ENCODE measurements around the gene SORT1. TPM values are rescaled to one million over a fixed set of nuclear protein-coding genes. Genes with fewer than 3 reads are reported as not detected.

The SORT1 gene
- total and polyA plus RNA-seq, 4 donors = 39.0 to 135 (median 57.4) TPM

- H3K27me3 ChIP-seq (ENCODE audit: control insufficient read depth in 3 of 3, insufficient read depth in 3 of 3, low read length in 2 of 3) = no peaks in the 10 kb centered on the region
- H3K9ac ChIP-seq (ENCODE audit: insufficient read depth in 1 of 2, low read length in 2 of 2) = peak within 1 kb of the TSS; percentile 42 to 78
- peaks cover 0 to 5% (median 0%) of the 10 kb centered on the region in 4 donors for H3K36me3 ChIP-seq (ENCODE audit: control insufficient read depth in 4 of 4, insufficient read depth in 4 of 4, low read length in 4 of 4)
- 0 to 1% methylated on average over 49 to 50 of the region's 50 CpGs for WGBS, 2 donors
- peak; percentile 99 for ATAC-seq (ENCODE audit: insufficient read depth, low FRiP score)
- no peak for TF ChIP-seq CTCF (IDR thresholded peaks at IDR 0.05; ENCODE audit: control extremely low read depth, extremely low read depth)
- H3K9me3 ChIP-seq (ENCODE audit: control insufficient read depth in 4 of 4, insufficient read depth in 3 of 4, low read length in 3 of 4) = no peaks in the 10 kb centered on the region
- peak; percentile 97 to 99 (median 98) for DNase-seq
- peak within 1 kb of the TSS; percentile 89 to 92 for H3K27ac ChIP-seq (ENCODE audit: low read depth in 1 of 2, low read length in 1 of 2)
- peaks cover 0 to 17% (median 6%) of the 10 kb centered on the region in 5 donors for H3K4me1 ChIP-seq (ENCODE audit: control insufficient read depth in 5 of 5, insufficient read depth in 5 of 5, low read length in 5 of 5)
- H3K4me3 ChIP-seq = peak within 1 kb of the TSS; percentile 85
Observed at GRCh38 chr1:109426281-109427170, 28.8 kb upstream of the SORT1 start, which contains the start of gene PSMA5. Gene PSMA5 (minus strand): TSS chr1:109426448. CDS start chr1:109426330, 118 bp downstream.

GRCh38 chr1:109425391-109426280 lies 27.9 kb upstream of the SORT1 start:
- WGBS, 2 donors = 0 to 1% methylated on average over 32 of the region's 32 CpGs
- peak overlapping the region; percentile 85 for H3K4me3 ChIP-seq
- no peaks in the 10 kb centered on the region for H3K9me3 ChIP-seq (ENCODE audit: control insufficient read depth in 4 of 4, insufficient read depth in 3 of 4, low read length in 3 of 4)
- H3K4me1 ChIP-seq (ENCODE audit: control insufficient read depth in 5 of 5, insufficient read depth in 5 of 5, low read length in 5 of 5) = peaks cover 0 to 17% (median 6%) of the 10 kb centered on the region in 5 donors
- H3K36me3 ChIP-seq (ENCODE audit: control insufficient read depth in 4 of 4, insufficient read depth in 4 of 4, low read length in 4 of 4) = peaks cover 3 to 5% (median 4%) of the 10 kb centered on the region in 4 donors
- peak overlapping the region; percentile 42 to 78 for H3K9ac ChIP-seq (ENCODE audit: insufficient read depth in 1 of 2, low read length in 2 of 2)
- H3K27me3 ChIP-seq (ENCODE audit: control insufficient read depth in 3 of 3, insufficient read depth in 3 of 3, low read length in 2 of 3) = no peaks in the 10 kb centered on the region
- TF ChIP-seq CTCF (IDR thresholded peaks at IDR 0.05; ENCODE audit: control extremely low read depth, extremely low read depth) = no peak
- peak overlapping the region; percentile 75 to 92 for H3K27ac ChIP-seq (ENCODE audit: low read depth in 1 of 2, low read length in 1 of 2)
- peak; percentile 29 for ATAC-seq (ENCODE audit: insufficient read depth, low FRiP score)
- DNase-seq = peak in 2 of 3 donors; percentile 24 to 52

GRCh38 chr1:109423498-109423897 lies 25.8 kb upstream of the SORT1 start:
- ATAC-seq (ENCODE audit: insufficient read depth, low FRiP score) (no peak), DNase-seq (no peak)
- no peak for TF ChIP-seq CTCF (IDR thresholded peaks at IDR 0.05; ENCODE audit: control extremely low read depth, extremely low read depth)
- H3K4me3 ChIP-seq = no peak overlapping the region
- no peaks in the 10 kb centered on the region for H3K9me3 ChIP-seq (ENCODE audit: control insufficient read depth in 4 of 4, insufficient read depth in 3 of 4, low read length in 3 of 4)
- H3K4me1 ChIP-seq (ENCODE audit: control insufficient read depth in 5 of 5, insufficient read depth in 5 of 5, low read length in 5 of 5) = peaks cover 0 to 17% (median 6%) of the 10 kb centered on the region in 5 donors
- 66 to 82% methylated on average over 2 of the region's 2 CpGs for WGBS, 2 donors
- peaks cover 5 to 13% (median 11%) of the 10 kb centered on the region in 4 donors for H3K36me3 ChIP-seq (ENCODE audit: control insufficient read depth in 4 of 4, insufficient read depth in 4 of 4, low read length in 4 of 4)
- H3K9ac ChIP-seq (ENCODE audit: insufficient read depth in 1 of 2, low read length in 2 of 2) = no peak overlapping the region
- H3K27ac ChIP-seq (ENCODE audit: low read depth in 1 of 2, low read length in 1 of 2) = no peak overlapping the region
- no peaks in the 10 kb centered on the region for H3K27me3 ChIP-seq (ENCODE audit: control insufficient read depth in 3 of 3, insufficient read depth in 3 of 3, low read length in 2 of 3)
